GM12878 (cell line): ENCODE data around the gene SLC50A1.

Experiments used
- BCL3 ChIP-seq: IDR thresholded peaks from 2 replicates; pipeline ENCODE4 v1.6.1; 2011; ENCODE audit warnings: borderline replicate concordance, low read depth, mild to moderate bottlenecking, moderate library complexity, low read length; ENCODE audit not compliant: insufficient read depth, poor library complexity, severe bottlenecking
- CTCF ChIP-seq, 3 experiments: IDR thresholded peaks in 2 of 3; conservative IDR thresholded peaks in 1 of 3; 2 replicates each; pipeline ENCODE4 v1.5.1; 2011; ENCODE audit warnings: low read depth in 3 of 3, low read length in 3 of 3, mild to moderate bottlenecking in 3 of 3, control low read depth in 2 of 3, moderate library complexity in 2 of 3, inconsistent platforms in 1 of 3, mixed read lengths in 1 of 3; ENCODE audit not compliant: control insufficient read depth in 2 of 3, insufficient read depth in 1 of 3; ENCODE audit errors: extremely low read depth in 1 of 3
- ELK1 ChIP-seq: IDR thresholded peaks from 2 replicates; pipeline ENCODE4 v1.6.1; 2012; ENCODE audit warnings: low read depth, low read length, improper control_type of control experiment
- HDGF ChIP-seq: fragments of 450-650 bp; IDR thresholded peaks from 2 replicates; pipeline ENCODE4 v1.6.1; 2016; ENCODE audit warnings: antibody characterized with exemption
- NFXL1 ChIP-seq: fragments of 450-650 bp; IDR thresholded peaks from 2 replicates; pipeline ENCODE4 v1.6.1; 2017; ENCODE audit warnings: antibody characterized with exemption, mild to moderate bottlenecking, borderline replicate concordance
- NR2C2 ChIP-seq: IDR thresholded peaks from 2 replicates; pipeline ENCODE4 v1.6.1; 2011; ENCODE audit warnings: borderline replicate concordance, low read depth; ENCODE audit not compliant: control insufficient read depth, insufficient read length
- POLR2A ChIP-seq: IDR thresholded peaks from 2 replicates; pipeline ENCODE4 v1.6.1; 2011; ENCODE audit warnings: low read depth, mild to moderate bottlenecking, low read length
- PRDM15 ChIP-seq: fragments of 450-650 bp; formaldehyde crosslinking; IDR thresholded peaks from 2 replicates; pipeline ENCODE4 v1.4.0; 2020; ENCODE audit warnings: mild to moderate bottlenecking, moderate library complexity
- RB1 ChIP-seq: fragments of 450-650 bp; formaldehyde crosslinking; IDR thresholded peaks from 2 replicates; pipeline ENCODE4 v1.6.1; 2017; ENCODE audit warnings: mild to moderate bottlenecking, borderline replicate concordance
- SIN3A ChIP-seq: IDR thresholded peaks from 2 replicates; pipeline ENCODE4 v1.6.1; 2012; ENCODE audit warnings: low read depth, low read length, improper control_type of control experiment
- SP1 ChIP-seq: IDR thresholded peaks from one replicate; pipeline ENCODE4 v1.6.1; 2011; ENCODE audit warnings: low read depth, low read length
- TARDBP ChIP-seq: IDR thresholded peaks from 2 replicates; pipeline ENCODE4 v1.6.1; 2016; ENCODE audit warnings: borderline replicate concordance

- TF ChIP-seq NR2C2 (no peak), SIN3A (no peak), HDGF (no peak), RB1 (no peak), PRDM15 (CRISPR knock-in tag) (no peak), CTCF (IDR thresholded peaks at IDR 0.05 in 2 of 3, conservative IDR thresholded peaks at IDR 0.05 in 1 of 3; ENCODE audit: control insufficient read depth in 2 of 3, extremely low read depth in 1 of 3, insufficient read depth in 1 of 3, low read depth in 3 of 3, low read length in 3 of 3) (no peak; a peak in 1 of 6 replicates), BCL3 (no peak), ELK1 (no peak), NFXL1 (no peak), POLR2A (no peak), TARDBP (no peak), SP1 (no peak)
These were observed 41.1 kb upstream of the SLC50A1 start for GRCh38 chr1:155094622-155094948.
